Endothelial cell of umbilical vein (primary cell): ENCODE data around the gene CELSR2. TPM values are rescaled to one million over a fixed set of nuclear protein-coding genes. Genes with fewer than 3 reads are reported as not detected.

Source experiments
- BruUV-seq: library from RNA; stranded (reverse); fragments of 400-500 nt; replicated peaks from 2 replicates; lab custom pipeline; 2021; lab: Mats Ljungman, UMichigan
- CTCF ChIA-PET: fragments of 300-600, 350-600 bp; sonication (Branson Sonifier 250); formaldehyde crosslinking; loops from one replicate; lab custom pipeline; 2021; ENCODE audit warnings: antibody characterized with exemption, inconsistent platforms; lab: Charles Lee
- POLR2A ChIA-PET: fragments of 300-600, 350-600 bp; sonication (Branson Sonifier 250); formaldehyde crosslinking; loops from one replicate; lab custom pipeline; 2021; ENCODE audit warnings: antibody characterized with exemption, inconsistent platforms; lab: Charles Lee
- DNase-seq: peaks from one replicate; pipeline ENCODE4 v3.0.0-alpha.2; 2011; ENCODE audit warnings: low read depth, low spot score
- FAIRE-seq: peaks from 2 replicates; lab custom pipeline; 2011; peaks lifted over from hg19 to GRCh38; lab: Jason Lieb, UNC
- H2AFZ ChIP-seq: 2 replicates; pipeline ENCODE4 v1.6.0; 2012; ENCODE audit warnings: low read depth, low read length, control low read depth, inconsistent platforms
- H3K27ac ChIP-seq: 2 replicates; pipeline ENCODE4 v1.5.1; 2011; ENCODE audit warnings: low read depth, mild to moderate bottlenecking, control low read depth, low read length, moderate library complexity; ENCODE audit not compliant: insufficient read depth
- H3K27me3 ChIP-seq, 2 experiments: 2 replicates each; pipeline versions ENCODE4 v1.6.0 to v1.6.1; 2011; ENCODE audit warnings: low read length in 2 of 2, mixed read lengths in 1 of 2; ENCODE audit not compliant: control insufficient read depth in 2 of 2, insufficient read depth in 2 of 2
- H3K36me3 ChIP-seq, 2 experiments: 2 replicates in 1 of 2; 3 replicates in 1 of 2; pipeline ENCODE4 v1.5.1; 2011; ENCODE audit warnings: low read length in 2 of 2, mild to moderate bottlenecking in 1 of 2, moderate library complexity in 1 of 2; ENCODE audit not compliant: control insufficient read depth in 2 of 2, insufficient read depth in 2 of 2; ENCODE audit errors: extremely low read depth in 1 of 2
- H3K4me1 ChIP-seq: 3 replicates; pipeline ENCODE4 v1.5.1; 2011; ENCODE audit warnings: mild to moderate bottlenecking, low read length; ENCODE audit not compliant: control insufficient read depth, insufficient read depth; ENCODE audit errors: extremely low read depth
- H3K4me2 ChIP-seq: 2 replicates; pipeline ENCODE4 v1.6.1; 2011; ENCODE audit warnings: low read length, control low read depth, mixed read lengths; ENCODE audit not compliant: insufficient read depth
- H3K4me3 ChIP-seq, 3 experiments: fragments of 200-600 bp in 1 of 3; sonication (generic), shearing (Covaris generic) in 1 of 3; replicated peaks in 1 of 3; 2 replicates each; pipeline ENCODE4 v1.5.1; 2011 to 2016; ENCODE audit warnings: control low read depth in 3 of 3, low read length in 3 of 3, mild to moderate bottlenecking in 2 of 3, inconsistent platforms in 1 of 3, low read depth in 1 of 3, moderate library complexity in 1 of 3; ENCODE audit not compliant: insufficient read depth in 1 of 3
- H3K79me2 ChIP-seq: 2 replicates; pipeline ENCODE4 v1.6.0; 2012; ENCODE audit warnings: low read length, inconsistent platforms; ENCODE audit not compliant: control insufficient read depth, insufficient read depth
- H3K9ac ChIP-seq: replicated peaks from 2 replicates; pipeline ENCODE3; 2011; ENCODE audit warnings: low read length, control low read depth; ENCODE audit not compliant: insufficient read depth; ENCODE audit errors: extremely low read depth
- H3K9me1 ChIP-seq: replicated peaks from 3 replicates; pipeline ENCODE4 v1.6.0; 2011; ENCODE audit warnings: mild to moderate bottlenecking, low read length; ENCODE audit not compliant: control insufficient read depth, insufficient read depth; ENCODE audit errors: extremely low read depth
- H3K9me3 ChIP-seq: replicated peaks from 2 replicates; pipeline ENCODE4 v1.5.1; 2012; ENCODE audit warnings: low read length, inconsistent platforms; ENCODE audit not compliant: control insufficient read depth, insufficient read depth
- H4K20me1 ChIP-seq: replicated peaks from 2 replicates; pipeline ENCODE3; 2011; ENCODE audit warnings: mild to moderate bottlenecking, low read length; ENCODE audit not compliant: control insufficient read depth, insufficient read depth; ENCODE audit errors: extremely low read depth
- CTCF ChIP-seq, 2 donors: IDR thresholded peaks; 1 replicate in 1 of 2; 2 replicates in 1 of 2; pipeline ENCODE4 v1.5.1; 2011; ENCODE audit warnings: low read length in 2 of 2, mild to moderate bottlenecking in 2 of 2, moderate library complexity in 2 of 2, control low read depth in 1 of 2, inconsistent platforms in 1 of 2, low read depth in 1 of 2; ENCODE audit not compliant: insufficient read depth in 1 of 2; ENCODE audit errors: extremely low read depth in 1 of 2
- EZH2 ChIP-seq: IDR thresholded peaks from 2 replicates; pipeline ENCODE4 v1.6.1; 2012; ENCODE audit warnings: borderline replicate concordance, low read depth, mild to moderate bottlenecking, moderate library complexity, low read length, inconsistent platforms; ENCODE audit not compliant: severe bottlenecking
- FOS ChIP-seq: IDR thresholded peaks from 2 replicates; pipeline ENCODE4 v1.6.1; 2011; ENCODE audit warnings: mild to moderate bottlenecking, low read length, moderate library complexity, borderline replicate concordance; ENCODE audit not compliant: insufficient read depth
- GATA2 ChIP-seq: IDR thresholded peaks from 2 replicates; pipeline ENCODE4 v1.7.0; 2011; ENCODE audit warnings: low read depth, mild to moderate bottlenecking, moderate library complexity, mixed read lengths, low read length; ENCODE audit not compliant: insufficient read length, insufficient read depth
- JUN ChIP-seq: IDR thresholded peaks from 2 replicates; pipeline ENCODE4 v1.6.1; 2011; ENCODE audit warnings: borderline replicate concordance, low read depth; ENCODE audit not compliant: insufficient read length, insufficient read depth
- MAX ChIP-seq: IDR thresholded peaks from 2 replicates; pipeline ENCODE4 v1.6.1; 2011; ENCODE audit not compliant: insufficient read depth, insufficient read length
- MYC ChIP-seq: IDR thresholded peaks from one replicate; pipeline ENCODE4 v1.6.1; 2011; ENCODE audit warnings: mild to moderate bottlenecking, low read depth, low read length
- POLR2A ChIP-seq: IDR thresholded peaks from 2 replicates; pipeline ENCODE4 v1.6.1; 2012; ENCODE audit warnings: low read depth, mild to moderate bottlenecking, control low read depth, low read length
- POLR2AphosphoS5 ChIP-seq: IDR thresholded peaks from 2 replicates; pipeline ENCODE4 v1.6.1; 2012; ENCODE audit warnings: low read depth, mild to moderate bottlenecking, control low read depth, low read length, moderate library complexity; ENCODE audit not compliant: insufficient read depth
- dilution Hi-C: fragments of 300-500 bp; cut with MboI; formaldehyde crosslinking; loops from one replicate; pipeline ENCODE4 v1.15.0; 2019; ENCODE audit warnings: low sequenced_read_pairs; ENCODE audit not compliant: extremely low pct_ligation_motif_present
- intact Hi-C: fragments of 100-400 bp; cut with micrococcal nuclease; formaldehyde crosslinking; loops from one replicate; pipeline ENCODE4 v1.10.0; 2022
- polyA plus RNA-seq, 4 experiments: library from polyadenylated mRNA; depleted of rRNA in 3 of 4; stranded (reverse) in 3 of 4; unstranded in 1 of 4; fragments of >200 nt; gene quantifications; 2 replicates each; pipeline versions ENCODE4 v1.2.1 to v1.2.3, GENCODE V29; 2011 to 2012; ENCODE audit warnings: missing spikeins in 1 of 4
- total RNA-seq: library from RNA; stranded (reverse); gene quantifications from 2 replicates; pipeline ENCODE4 v1.2.3, GENCODE V29; 2021

The CELSR2 gene
- total and polyA plus RNA-seq, 2 donors (not counting 3 experiments of a cell fraction or from before 2014, with no cell fraction given), result 0.90 to 1.4 TPM

GRCh38 chr1:109290137-109290536, 40.8 kb downstream of the CELSR2 start:
- Histone ChIP-seq H3K27ac (no peak overlapping the region), H3K4me1 (no peaks in the 10 kb centered on the region), H2AFZ (no peak overlapping the region), H3K36me3 (no peaks in the 10 kb centered on the region), H3K4me3 (no peak overlapping the region), H4K20me1 (no peaks in the 10 kb centered on the region), H3K27me3 (peaks cover 6 to 8% of the 10 kb centered on the region in 2 experiments), H3K9me3 (no peaks in the 10 kb centered on the region), H3K4me2 (no peak overlapping the region), H3K79me2 (no peaks in the 10 kb centered on the region), H3K9ac (no peak overlapping the region), H3K9me1 (no peaks in the 10 kb centered on the region)
- intact Hi-C loops, result no loop called here
- dilution Hi-C loops, result no loop called here
- FAIRE-seq (no peak), DNase-seq (no peak)
- POLR2A ChIA-PET, result no interaction called here
- no TSS peak for BruUV-seq
- no peak for TF ChIP-seq FOS
- TF ChIP-seq CTCF (IDR thresholded peaks at IDR 0.05; ENCODE audit: extremely low read depth in 1 of 2, insufficient read depth in 1 of 2, low read depth in 1 of 2, low read length in 2 of 2), result no peak
- TF ChIP-seq EZH2, result no peak
- no peak for TF ChIP-seq MYC
- TF ChIP-seq GATA2, result no peak
- TF ChIP-seq POLR2A, result no peak
- no peak for TF ChIP-seq POLR2AphosphoS5
- TF ChIP-seq JUN, result no peak
- TF ChIP-seq MAX, result no peak
- CTCF ChIA-PET, result no interaction called here
